NCI-H146 treated with DMSO at 0.1 percent for 48 hours (cell line): ENCODE data around the gene ARSK.

ENCODE experiments used
- DNase-seq: peaks from one replicate; lab custom pipeline; 2025; ENCODE audit not compliant: unreplicated experiment; lab: John Stamatoyannopoulos, UW

ARSK gene

GRCh38 chr5:95646569-95647431 lies 91.9 kb downstream of the ARSK start, which contains the start of gene RFESD:
RFESD (plus strand) TSS chr5:95646777; CDS start chr5:95652272, 5,495 bp downstream.
- DNase-seq: peak; percentile 78

GRCh38 chr5:95647886-95648860 lies 93.3 kb downstream of the ARSK start:
- no peak for DNase-seq

GRCh38 chr5:95649274-95649673 lies 94.4 kb downstream of the ARSK start:
- no peak for DNase-seq

GRCh38 chr5:95649842-95650620 lies 95.1 kb downstream of the ARSK start:
- no peak for DNase-seq

GRCh38 chr5:95652849-95653248 lies 97.9 kb downstream of the ARSK start:
- no peak for DNase-seq

GRCh38 chr5:95654196-95654595 lies 99.3 kb downstream of the ARSK start:
- DNase-seq: no peak
